ENCODE measurements around the gene DYRK1A.

DNA sequence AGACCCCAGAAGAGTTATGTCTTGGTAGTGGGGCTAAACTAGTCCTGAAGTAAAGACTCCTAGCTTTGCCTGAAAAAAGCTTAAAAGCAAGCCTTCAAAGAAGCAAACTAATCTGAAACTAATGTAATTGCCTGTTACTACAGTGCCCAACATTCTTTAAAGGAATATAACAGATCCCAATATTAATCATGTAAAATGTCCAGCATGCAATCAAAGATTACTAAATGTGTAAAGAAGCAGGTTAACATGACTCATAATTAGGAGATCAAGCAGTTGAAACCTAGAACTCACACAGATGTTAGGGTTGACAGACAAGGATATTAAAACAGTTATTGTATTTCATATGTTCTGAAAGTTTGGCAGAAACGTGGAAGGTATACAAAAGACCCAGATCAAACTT lies 17.8 kb downstream of the DYRK1A start:
- TF ChIP-seq POLR2AphosphoS5 (IDR thresholded peaks at IDR 0.05) (no peak), POLR2A (IDR thresholded peaks at IDR 0.05) (no peak), EP300 (IDR thresholded peaks at IDR 0.05) (no peak)
- TF ChIP-seq, protein P1, sequence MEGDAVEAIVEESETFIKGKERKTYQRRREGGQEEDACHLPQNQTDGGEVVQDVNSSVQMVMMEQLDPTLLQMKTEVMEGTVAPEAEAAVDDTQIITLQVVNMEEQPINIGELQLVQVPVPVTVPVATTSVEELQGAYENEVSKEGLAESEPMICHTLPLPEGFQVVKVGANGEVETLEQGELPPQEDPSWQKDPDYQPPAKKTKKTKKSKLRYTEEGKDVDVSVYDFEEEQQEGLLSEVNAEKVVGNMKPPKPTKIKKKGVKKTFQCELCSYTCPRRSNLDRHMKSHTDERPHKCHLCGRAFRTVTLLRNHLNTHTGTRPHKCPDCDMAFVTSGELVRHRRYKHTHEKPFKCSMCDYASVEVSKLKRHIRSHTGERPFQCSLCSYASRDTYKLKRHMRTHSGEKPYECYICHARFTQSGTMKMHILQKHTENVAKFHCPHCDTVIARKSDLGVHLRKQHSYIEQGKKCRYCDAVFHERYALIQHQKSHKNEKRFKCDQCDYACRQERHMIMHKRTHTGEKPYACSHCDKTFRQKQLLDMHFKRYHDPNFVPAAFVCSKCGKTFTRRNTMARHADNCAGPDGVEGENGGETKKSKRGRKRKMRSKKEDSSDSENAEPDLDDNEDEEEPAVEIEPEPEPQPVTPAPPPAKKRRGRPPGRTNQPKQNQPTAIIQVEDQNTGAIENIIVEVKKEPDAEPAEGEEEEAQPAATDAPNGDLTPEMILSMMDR (IDR thresholded peaks at IDR 0.05), result no peak

Data from suprapubic skin (tissue), 4 donors.